ENCODE data around the gene PYGB. TPM values are rescaled to one million over a fixed set of nuclear protein-coding genes. Genes with fewer than 3 reads are reported as not detected.
A peak's percentile ranks its signal among the peaks of the same experiment; 100 is the strongest.
"Not testable (repeated sequence)": the region's sequence is repeated elsewhere in the genome, so short reads cannot be mapped to it uniquely, and the experiment has no call there.

The PYGB gene
- total and polyA plus RNA-seq, 7 donors = 4.9 to 22.3 (median 9.5) TPM

GRCh38 chr20:25227317-25227831, 20.5 kb upstream of the PYGB start:
- intact Hi-C loops (cut with DNase I) = no loop called here
- 23 to 39% (median 29%) methylated on average over 12 of the region's 12 CpGs for WGBS, 3 donors
- H3K27ac ChIP-seq = peak overlapping the region; percentile 83

GRCh38 chr20:25229486-25230165, 18.3 kb upstream of the PYGB start:
- H3K27me3 ChIP-seq (ENCODE audit: insufficient read depth in 3 of 3, low read length in 2 of 3) = no peaks in the 10 kb centered on the region
- no peak overlapping the region for H3K27ac ChIP-seq
- peaks cover 0 to 20% of the 10 kb centered on the region in 2 donors for H3K36me3 ChIP-seq (ENCODE audit: insufficient read depth in 1 of 2, low read depth in 1 of 2)
- DNase-seq = no peak
- no peak overlapping the region for H3K4me3 ChIP-seq
- intact Hi-C loops (cut with DNase I) = loop anchor here in 1 of 2 donors (2.0 kb wide), 1 partner anchor 31 kb away; no protein-coding TSS in a partner anchor
- peaks cover 21% of the 10 kb centered on the region for H3K4me1 ChIP-seq
- TF ChIP-seq CTCF (IDR thresholded peaks at IDR 0.05) = no peak
- ATAC-seq = no peak
- 89 to 90% (median 89%) methylated on average over 23 of the region's 23 CpGs for WGBS, 3 donors
- no peaks in the 10 kb centered on the region for H3K9me3 ChIP-seq

More at GRCh38 chr20:25227317-25227831, 20.5 kb upstream of the PYGB start:
- Histone ChIP-seq H3K9me3 (no peaks in the 10 kb centered on the region), H3K36me3 (ENCODE audit: insufficient read depth in 1 of 2, low read depth in 1 of 2) (peaks cover 0 to 30% of the 10 kb centered on the region in 2 donors), H3K27me3 (ENCODE audit: insufficient read depth in 3 of 3, low read length in 2 of 3) (no peaks in the 10 kb centered on the region), H3K4me3 (no peak overlapping the region), H3K4me1 (peaks cover 21% of the 10 kb centered on the region)
- DNase-seq (no peak), ATAC-seq (peak; percentile 45 to 81 (median 67))
- TF ChIP-seq CTCF (IDR thresholded peaks at IDR 0.05) = no peak

GRCh38 chr20:25230166-25230831, 17.6 kb upstream of the PYGB start:
- intact Hi-C loops (cut with DNase I) = no loop called here
- Histone ChIP-seq H3K4me1 (peaks cover 21% of the 10 kb centered on the region), H3K4me3 (no peak overlapping the region), H3K27ac (no peak overlapping the region), H3K27me3 (ENCODE audit: insufficient read depth in 3 of 3, low read length in 2 of 3) (no peaks in the 10 kb centered on the region), H3K9me3 (no peaks in the 10 kb centered on the region), H3K36me3 (ENCODE audit: insufficient read depth in 1 of 2, low read depth in 1 of 2) (peaks cover 0 to 13% of the 10 kb centered on the region in 2 donors)
- ATAC-seq = no peak
- no peak for TF ChIP-seq CTCF (IDR thresholded peaks at IDR 0.05)
- no peak for DNase-seq
- WGBS, 3 donors = 72 to 82% (median 73%) methylated on average over 8 of the region's 8 CpGs

GRCh38 chr20:25233016-25233772, 14.7 kb upstream of the PYGB start:
- H3K4me1 ChIP-seq = peaks cover 11% of the 10 kb centered on the region
- H3K27ac ChIP-seq = no peak overlapping the region
- peaks cover 0 to 7% of the 10 kb centered on the region in 2 donors for H3K36me3 ChIP-seq (ENCODE audit: insufficient read depth in 1 of 2, low read depth in 1 of 2)
- WGBS, 3 donors = 52 to 66% (median 60%) methylated on average over 10 of the region's 10 CpGs
- H3K27me3 ChIP-seq (ENCODE audit: insufficient read depth in 3 of 3, low read length in 2 of 3) = no peaks in the 10 kb centered on the region
- no peaks in the 10 kb centered on the region for H3K9me3 ChIP-seq
- TF ChIP-seq CTCF (IDR thresholded peaks at IDR 0.05) = no peak
- no peak overlapping the region for H3K4me3 ChIP-seq
- peak in 1 of 2 donors; percentile 60 for DNase-seq
- intact Hi-C loops (cut with DNase I) = no loop called here
- ATAC-seq = no peak

GRCh38 chr20:25234009-25234849, 13.7 kb upstream of the PYGB start:
- H3K9me3 ChIP-seq; H3K27me3 ChIP-seq (ENCODE audit: insufficient read depth in 3 of 3, low read length in 2 of 3); H3K27ac ChIP-seq; H3K36me3 ChIP-seq (ENCODE audit: insufficient read depth in 1 of 2, low read depth in 1 of 2); H3K4me3 ChIP-seq; ATAC-seq; intact Hi-C loops (cut with DNase I); DNase-seq: not testable (repeated sequence)
- 62 to 70% (median 64%) methylated on average over 8 of the region's 8 CpGs for WGBS, 3 donors
- H3K4me1 ChIP-seq = peaks cover 14% of the 10 kb centered on the region

All from psoas muscle (tissue), 8 donors.